ENCODE data around the gene RTN1. TPM values are rescaled to one million over a fixed set of nuclear protein-coding genes. Genes with fewer than 3 reads are reported as not detected.

RTN1 gene
- total RNA-seq, 2 experiments from 2014 or later, result not detected

DNA sequence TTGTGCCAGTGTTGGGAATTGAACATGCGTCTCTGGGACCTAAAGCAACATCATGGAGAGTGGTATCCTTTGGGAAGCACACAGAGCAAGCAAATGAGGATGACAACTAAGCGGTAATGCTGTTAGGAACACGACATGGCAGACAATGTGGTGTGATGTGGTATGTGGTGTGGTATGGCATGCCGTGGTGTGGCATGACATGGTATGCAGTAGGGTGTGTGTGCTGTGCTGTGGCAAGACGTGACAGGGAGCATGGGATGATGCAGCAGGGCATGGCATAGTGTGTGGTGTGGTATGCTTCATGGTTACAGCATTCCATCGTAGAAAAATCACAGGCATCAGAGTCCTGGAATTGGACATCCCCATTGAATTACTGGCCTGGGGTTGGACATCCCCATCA is 108.7 kb downstream of the RTN1 start:
- no peak for TF ChIP-seq CTCF (conservative IDR thresholded peaks at IDR 0.05; ENCODE audit: low read length)
- TF ChIP-seq EZH2phosphoT487 (IDR thresholded peaks at IDR 0.05; ENCODE audit: borderline replicate concordance, low read depth, low read length), result no peak
- Histone ChIP-seq H3K9me3 (ENCODE audit: low read length) (no peaks in the 10 kb centered on the region), H3K4me1 (ENCODE audit: insufficient read depth, low read length, poor library complexity, severe bottlenecking) (no peaks in the 10 kb centered on the region), H3K4me2 (ENCODE audit: low read length) (no peak overlapping the region), H3K27ac (ENCODE audit: low read depth, low read length, poor library complexity, severe bottlenecking) (no peak overlapping the region), H3K4me3 (ENCODE audit: low read depth, low read length, poor library complexity, severe bottlenecking) (no peak overlapping the region), H3K79me2 (ENCODE audit: insufficient read depth, low read depth, low read length) (no peaks in the 10 kb centered on the region), H3K36me3 (ENCODE audit: insufficient read depth, low read length) (no peaks in the 10 kb centered on the region), H3K9me2 (ENCODE audit: insufficient read depth, low read length) (no peaks in the 10 kb centered on the region), H2AFZ (ENCODE audit: low read length) (no peak overlapping the region), H4K20me1 (ENCODE audit: insufficient read depth, low read length) (no peaks in the 10 kb centered on the region)
- no peak for DNase-seq (ENCODE audit: low spot score)
- ChIA-PET CTCF (ENCODE audit: unreplicated experiment) (no interaction called here), POLR2A (interaction anchor here (0.6 kb wide), 1 partner anchor 1041 kb away, joined by 6 read pairs; no protein-coding TSS in a partner anchor)
- intact Hi-C loops (cut with micrococcal nuclease; ENCODE audit: unreplicated experiment), result no loop called here
- no TSS peak for BruUV-seq (replicated peaks)

- POLR2A ChIA-PET, result interaction anchor here (0.5 kb wide), 1 partner anchor 252 kb away, joined by 3 read pairs; no protein-coding TSS in a partner anchor
Observed at GRCh38 chr14:59755409-59756135, 115.0 kb downstream of the RTN1 start.

More at GRCh38 chr14:59755409-59756135, 115.0 kb downstream of the RTN1 start:
- no peaks in the 10 kb centered on the region for H3K4me1 ChIP-seq (ENCODE audit: insufficient read depth, low read length, poor library complexity, severe bottlenecking)
- CTCF ChIA-PET (ENCODE audit: unreplicated experiment), result no interaction called here
- H3K9me2 ChIP-seq (ENCODE audit: insufficient read depth, low read length), result no peaks in the 10 kb centered on the region
- TF ChIP-seq CTCF (conservative IDR thresholded peaks at IDR 0.05; ENCODE audit: low read length) (no peak), EZH2phosphoT487 (IDR thresholded peaks at IDR 0.05; ENCODE audit: borderline replicate concordance, low read depth, low read length) (no peak)
- intact Hi-C loops (cut with micrococcal nuclease; ENCODE audit: unreplicated experiment), result no loop called here
- H3K4me3 ChIP-seq (ENCODE audit: low read depth, low read length, poor library complexity, severe bottlenecking), result no peak overlapping the region
- no peaks in the 10 kb centered on the region for H3K36me3 ChIP-seq (ENCODE audit: insufficient read depth, low read length)
- H4K20me1 ChIP-seq (ENCODE audit: insufficient read depth, low read length), result no peaks in the 10 kb centered on the region
- no peaks in the 10 kb centered on the region for H3K9me3 ChIP-seq (ENCODE audit: low read length)
- no peak overlapping the region for H3K4me2 ChIP-seq (ENCODE audit: low read length)
- no TSS peak for BruUV-seq (replicated peaks)
- H3K79me2 ChIP-seq (ENCODE audit: insufficient read depth, low read depth, low read length), result no peaks in the 10 kb centered on the region
- no peak for DNase-seq (ENCODE audit: low spot score)
- no peak overlapping the region for H3K27ac ChIP-seq (ENCODE audit: low read depth, low read length, poor library complexity, severe bottlenecking)
- no peak overlapping the region for H2AFZ ChIP-seq (ENCODE audit: low read length)
